ENCODE data around the gene TUFT1. TPM values are rescaled to one million over a fixed set of nuclear protein-coding genes. Genes with fewer than 3 reads are reported as not detected.

The TUFT1 gene
- total and polyA plus RNA-seq, 9 of the 15 experiments (the other 6 are each of a cell fraction or from before 2014, with no cell fraction given): 0.54 to 2.0 (median 1.7) TPM

DNA sequence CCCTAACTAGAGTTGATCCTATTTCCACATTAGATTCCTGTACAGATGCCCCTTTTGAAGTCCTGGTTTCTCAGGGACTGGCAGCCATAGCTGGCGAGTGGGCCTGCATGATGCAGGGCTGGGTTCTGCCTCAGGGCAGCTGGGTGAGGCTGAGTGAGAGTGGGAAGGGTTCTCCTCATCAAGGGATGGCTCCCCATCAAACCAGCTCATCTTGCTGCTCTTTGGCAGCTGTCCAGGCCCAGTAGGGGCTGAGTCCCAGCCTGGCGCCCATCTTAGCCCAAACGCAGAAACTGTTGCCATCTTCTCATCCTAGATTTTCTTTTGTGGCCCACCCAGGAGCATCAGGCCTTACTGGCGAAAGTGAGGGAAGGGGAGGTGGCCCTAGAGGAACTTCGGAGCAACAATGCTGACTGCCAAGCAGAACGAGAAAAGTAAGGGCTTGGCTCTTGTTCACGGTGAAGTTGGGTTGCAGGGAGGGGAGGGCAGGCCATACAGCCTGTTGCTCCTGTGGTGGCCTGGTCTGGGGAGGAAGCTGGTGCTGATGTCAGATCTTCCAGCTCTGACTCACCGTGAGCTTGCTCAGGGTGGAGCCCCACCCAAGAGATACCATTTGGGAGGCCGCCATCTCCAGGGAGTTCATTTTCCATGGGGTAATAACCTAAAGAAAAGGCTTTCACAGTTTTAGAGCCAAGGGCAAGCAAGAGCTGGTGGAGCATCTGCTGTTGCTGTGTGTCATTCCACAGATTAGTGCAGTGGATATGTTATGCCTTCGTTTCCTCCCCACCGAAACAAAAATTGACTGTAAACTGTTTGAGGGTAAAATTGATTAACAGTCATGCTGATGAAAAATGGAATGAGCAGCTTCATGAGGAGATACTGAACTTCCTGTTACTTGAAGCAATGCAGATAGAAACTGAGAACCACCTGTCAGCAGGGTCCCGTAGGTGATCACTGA, 34.7 kb downstream of the TUFT1 start (continued):
- TF ChIP-seq, protein P1, sequence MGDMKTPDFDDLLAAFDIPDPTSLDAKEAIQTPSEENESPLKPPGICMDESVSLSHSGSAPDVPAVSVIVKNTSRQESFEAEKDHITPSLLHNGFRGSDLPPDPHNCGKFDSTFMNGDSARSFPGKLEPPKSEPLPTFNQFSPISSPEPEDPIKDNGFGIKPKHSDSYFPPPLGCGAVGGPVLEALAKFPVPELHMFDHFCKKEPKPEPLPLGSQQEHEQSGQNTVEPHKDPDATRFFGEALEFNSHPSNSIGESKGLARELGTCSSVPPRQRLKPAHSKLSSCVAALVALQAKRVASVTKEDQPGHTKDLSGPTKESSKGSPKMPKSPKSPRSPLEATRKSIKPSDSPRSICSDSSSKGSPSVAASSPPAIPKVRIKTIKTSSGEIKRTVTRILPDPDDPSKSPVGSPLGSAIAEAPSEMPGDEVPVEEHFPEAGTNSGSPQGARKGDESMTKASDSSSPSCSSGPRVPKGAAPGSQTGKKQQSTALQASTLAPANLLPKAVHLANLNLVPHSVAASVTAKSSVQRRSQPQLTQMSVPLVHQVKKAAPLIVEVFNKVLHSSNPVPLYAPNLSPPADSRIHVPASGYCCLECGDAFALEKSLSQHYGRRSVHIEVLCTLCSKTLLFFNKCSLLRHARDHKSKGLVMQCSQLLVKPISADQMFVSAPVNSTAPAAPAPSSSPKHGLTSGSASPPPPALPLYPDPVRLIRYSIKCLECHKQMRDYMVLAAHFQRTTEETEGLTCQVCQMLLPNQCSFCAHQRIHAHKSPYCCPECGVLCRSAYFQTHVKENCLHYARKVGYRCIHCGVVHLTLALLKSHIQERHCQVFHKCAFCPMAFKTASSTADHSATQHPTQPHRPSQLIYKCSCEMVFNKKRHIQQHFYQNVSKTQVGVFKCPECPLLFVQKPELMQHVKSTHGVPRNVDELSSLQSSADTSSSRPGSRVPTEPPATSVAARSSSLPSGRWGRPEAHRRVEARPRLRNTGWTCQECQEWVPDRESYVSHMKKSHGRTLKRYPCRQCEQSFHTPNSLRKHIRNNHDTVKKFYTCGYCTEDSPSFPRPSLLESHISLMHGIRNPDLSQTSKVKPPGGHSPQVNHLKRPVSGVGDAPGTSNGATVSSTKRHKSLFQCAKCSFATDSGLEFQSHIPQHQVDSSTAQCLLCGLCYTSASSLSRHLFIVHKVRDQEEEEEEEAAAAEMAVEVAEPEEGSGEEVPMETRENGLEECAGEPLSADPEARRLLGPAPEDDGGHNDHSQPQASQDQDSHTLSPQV (IDR thresholded peaks at IDR 0.05): peak; percentile 89
- TF ChIP-seq SUPT5H (IDR thresholded peaks at IDR 0.05) (peak; percentile 37; the same call in 1 of the 2 replicates), HDAC1 (IDR thresholded peaks at IDR 0.05) (no peak), ZNF24 (IDR thresholded peaks at IDR 0.05) (no peak), SMARCE1 (IDR thresholded peaks at IDR 0.05) (peak; percentile 79), LEF1 (IDR thresholded peaks at IDR 0.05) (no peak), MTA1 (IDR thresholded peaks at IDR 0.05; ENCODE audit: borderline replicate concordance) (no peak), FOSL1 (tag; conservative IDR thresholded peaks at IDR 0.05) (peak; percentile 96), HCFC1 (IDR thresholded peaks at IDR 0.05; ENCODE audit: low read depth, low read length) (0 out of 2 replicates have a peak, but pooled peaks have one; percentile 49), ZKSCAN1 (IDR thresholded peaks at IDR 0.05; ENCODE audit: low read depth, low read length) (peak; percentile 53; the same call in 1 of the 2 replicates), EP300 (IDR thresholded peaks at IDR 0.05; ENCODE audit: low read length) (peak; percentile 63; the same call in 1 of the 2 replicates), BACH1 (tag; IDR thresholded peaks at IDR 0.05) (no peak; the same call in 1 of the 2 replicates), RBFOX2 (IDR thresholded peaks at IDR 0.05; ENCODE audit: low read depth, low read length) (peak; percentile 60), CSDE1 (IDR thresholded peaks at IDR 0.05) (no peak), HNRNPUL1 (IDR thresholded peaks at IDR 0.05; ENCODE audit: low read length) (no peak), KLF10 (CRISPR knock-in tag; IDR thresholded peaks at IDR 0.05) (no peak), NEUROD1 (IDR thresholded peaks at IDR 0.05; ENCODE audit: borderline replicate concordance, low read depth, low read length, partially characterized antibody) (peak; percentile 41), KLF1 (tag; IDR thresholded peaks at IDR 0.05) (peak; percentile 78; the same call in 1 of the 2 replicates), MYC (IDR thresholded peaks at IDR 0.05; ENCODE audit: low read depth, low read length) (peak; percentile 55; the same call in 1 of the 2 replicates), MYC (CRISPR knock-in tag; IDR thresholded peaks at IDR 0.05; ENCODE audit: borderline replicate concordance, low read depth) (no peak)
- TF ChIP-seq, protein P2, sequence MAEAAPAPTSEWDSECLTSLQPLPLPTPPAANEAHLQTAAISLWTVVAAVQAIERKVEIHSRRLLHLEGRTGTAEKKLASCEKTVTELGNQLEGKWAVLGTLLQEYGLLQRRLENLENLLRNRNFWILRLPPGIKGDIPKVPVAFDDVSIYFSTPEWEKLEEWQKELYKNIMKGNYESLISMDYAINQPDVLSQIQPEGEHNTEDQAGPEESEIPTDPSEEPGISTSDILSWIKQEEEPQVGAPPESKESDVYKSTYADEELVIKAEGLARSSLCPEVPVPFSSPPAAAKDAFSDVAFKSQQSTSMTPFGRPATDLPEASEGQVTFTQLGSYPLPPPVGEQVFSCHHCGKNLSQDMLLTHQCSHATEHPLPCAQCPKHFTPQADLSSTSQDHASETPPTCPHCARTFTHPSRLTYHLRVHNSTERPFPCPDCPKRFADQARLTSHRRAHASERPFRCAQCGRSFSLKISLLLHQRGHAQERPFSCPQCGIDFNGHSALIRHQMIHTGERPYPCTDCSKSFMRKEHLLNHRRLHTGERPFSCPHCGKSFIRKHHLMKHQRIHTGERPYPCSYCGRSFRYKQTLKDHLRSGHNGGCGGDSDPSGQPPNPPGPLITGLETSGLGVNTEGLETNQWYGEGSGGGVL (CRISPR knock-in tag; IDR thresholded peaks at IDR 0.05): no peak
- TF ChIP-seq, protein P3, sequence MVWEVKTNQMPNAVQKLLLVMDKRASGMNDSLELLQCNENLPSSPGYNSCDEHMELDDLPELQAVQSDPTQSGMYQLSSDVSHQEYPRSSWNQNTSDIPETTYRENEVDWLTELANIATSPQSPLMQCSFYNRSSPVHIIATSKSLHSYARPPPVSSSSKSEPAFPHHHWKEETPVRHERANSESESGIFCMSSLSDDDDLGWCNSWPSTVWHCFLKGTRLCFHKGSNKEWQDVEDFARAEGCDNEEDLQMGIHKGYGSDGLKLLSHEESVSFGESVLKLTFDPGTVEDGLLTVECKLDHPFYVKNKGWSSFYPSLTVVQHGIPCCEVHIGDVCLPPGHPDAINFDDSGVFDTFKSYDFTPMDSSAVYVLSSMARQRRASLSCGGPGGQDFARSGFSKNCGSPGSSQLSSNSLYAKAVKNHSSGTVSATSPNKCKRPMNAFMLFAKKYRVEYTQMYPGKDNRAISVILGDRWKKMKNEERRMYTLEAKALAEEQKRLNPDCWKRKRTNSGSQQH (CRISPR knock-in tag; IDR thresholded peaks at IDR 0.05): no peak

Measured in K562 (cell line).